ENCODE data around the gene SPRED2. TPM values are rescaled to one million over a fixed set of nuclear protein-coding genes. Genes with fewer than 3 reads are reported as not detected.

Gene SPRED2
- total RNA-seq, 2 donors from 2014 or later: 36.9 to 47.8 TPM

DNA sequence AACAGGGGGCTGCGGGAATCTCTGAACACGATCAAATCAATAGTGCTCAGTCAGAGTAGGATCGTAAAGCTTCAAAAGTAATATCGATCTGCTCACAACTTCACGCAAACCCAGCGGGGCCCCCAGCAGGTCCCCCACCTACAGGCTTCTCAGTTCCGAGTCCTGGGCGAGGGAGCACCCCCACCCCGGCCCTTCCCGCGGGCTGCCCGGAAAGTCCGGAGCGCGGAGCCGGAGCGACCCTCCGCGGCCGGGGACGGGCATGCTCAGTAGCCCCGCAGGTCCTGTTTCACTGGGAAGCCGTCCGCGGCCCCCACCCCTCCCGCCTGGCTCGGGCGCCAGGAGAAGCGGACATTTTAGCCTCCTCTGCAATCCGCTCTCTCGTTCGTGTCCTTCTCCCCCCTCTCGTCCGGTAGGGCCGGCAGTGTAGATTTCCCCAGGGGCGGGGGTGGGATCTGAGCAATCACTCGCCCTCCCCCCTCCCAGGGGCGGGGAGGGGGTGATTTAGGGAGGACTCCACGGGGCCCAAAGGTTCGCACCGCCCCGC lies 3.3 kb upstream of the SPRED2 start:
- Histone ChIP-seq H3K36me3 (no peaks in the 10 kb centered on the region), H3K9me3 (no peaks in the 10 kb centered on the region), H3K27ac (peak overlapping the region; percentile 95), H3K4me3 (peak overlapping the region; percentile 57), H3K27me3 (no peaks in the 10 kb centered on the region), H3K4me1 (no peaks in the 10 kb centered on the region), H3K9ac (ENCODE audit: low read depth in 2 of 2, low read length in 2 of 2) (peak overlapping the region; percentile 76 to 84)
- TF ChIP-seq, protein P1, sequence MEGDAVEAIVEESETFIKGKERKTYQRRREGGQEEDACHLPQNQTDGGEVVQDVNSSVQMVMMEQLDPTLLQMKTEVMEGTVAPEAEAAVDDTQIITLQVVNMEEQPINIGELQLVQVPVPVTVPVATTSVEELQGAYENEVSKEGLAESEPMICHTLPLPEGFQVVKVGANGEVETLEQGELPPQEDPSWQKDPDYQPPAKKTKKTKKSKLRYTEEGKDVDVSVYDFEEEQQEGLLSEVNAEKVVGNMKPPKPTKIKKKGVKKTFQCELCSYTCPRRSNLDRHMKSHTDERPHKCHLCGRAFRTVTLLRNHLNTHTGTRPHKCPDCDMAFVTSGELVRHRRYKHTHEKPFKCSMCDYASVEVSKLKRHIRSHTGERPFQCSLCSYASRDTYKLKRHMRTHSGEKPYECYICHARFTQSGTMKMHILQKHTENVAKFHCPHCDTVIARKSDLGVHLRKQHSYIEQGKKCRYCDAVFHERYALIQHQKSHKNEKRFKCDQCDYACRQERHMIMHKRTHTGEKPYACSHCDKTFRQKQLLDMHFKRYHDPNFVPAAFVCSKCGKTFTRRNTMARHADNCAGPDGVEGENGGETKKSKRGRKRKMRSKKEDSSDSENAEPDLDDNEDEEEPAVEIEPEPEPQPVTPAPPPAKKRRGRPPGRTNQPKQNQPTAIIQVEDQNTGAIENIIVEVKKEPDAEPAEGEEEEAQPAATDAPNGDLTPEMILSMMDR (IDR thresholded peaks at IDR 0.05): no peak
- peak; percentile 82 for DNase-seq
- intact Hi-C loops (cut with DNase I): loop anchor here (10.0 kb wide), 1 partner anchor 171 kb away; no protein-coding TSS in a partner anchor

DNA sequence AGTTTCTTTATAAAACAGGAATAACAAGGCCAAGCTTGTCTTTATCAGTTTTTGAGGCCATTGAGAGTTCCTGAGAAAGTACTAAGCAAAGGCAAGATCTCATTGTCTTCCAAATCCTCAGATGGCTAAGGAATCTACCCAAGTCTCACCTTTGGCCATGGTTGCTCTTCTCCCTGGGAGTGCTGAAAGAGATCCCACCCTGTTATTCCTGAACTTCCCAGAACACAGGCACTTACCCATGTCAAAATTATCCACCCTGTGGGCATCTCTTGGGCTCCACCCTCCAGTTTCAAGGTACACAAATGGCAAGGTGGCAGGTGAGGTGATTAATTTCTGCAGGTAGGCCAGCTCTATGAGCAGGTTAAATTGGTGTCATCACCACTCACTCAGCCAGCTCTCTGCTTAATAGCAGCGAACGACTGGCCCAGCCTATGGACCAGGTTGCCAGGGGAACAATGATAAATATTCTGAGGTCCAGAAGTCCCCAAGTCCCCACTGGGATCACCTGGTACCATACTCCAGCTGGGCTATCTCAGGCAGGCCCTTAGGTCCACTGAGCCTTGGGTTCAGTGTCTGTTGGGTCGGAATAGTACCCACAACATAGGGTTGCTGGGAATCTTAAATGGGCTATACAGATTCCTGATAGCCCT lies 2.3 kb upstream of the SPRED2 start:
- Histone ChIP-seq H3K4me1 (peaks cover under 1% of the 10 kb centered on the region), H3K27me3 (no peaks in the 10 kb centered on the region), H3K4me3 (no peak overlapping the region), H3K9me3 (no peaks in the 10 kb centered on the region), H3K27ac (no peak overlapping the region), H3K36me3 (no peaks in the 10 kb centered on the region), H3K9ac (ENCODE audit: low read depth in 2 of 2, low read length in 2 of 2) (peak overlapping the region in 1 of 2 donors; percentile 76)
- DNase-seq: no peak
- intact Hi-C loops (cut with DNase I): loop anchor here (5.0 to 10.0 kb wide), 2 partner anchors 52 to 170 kb away; no protein-coding TSS in a partner anchor
- TF ChIP-seq, protein P1 (IDR thresholded peaks at IDR 0.05): no peak

DNA sequence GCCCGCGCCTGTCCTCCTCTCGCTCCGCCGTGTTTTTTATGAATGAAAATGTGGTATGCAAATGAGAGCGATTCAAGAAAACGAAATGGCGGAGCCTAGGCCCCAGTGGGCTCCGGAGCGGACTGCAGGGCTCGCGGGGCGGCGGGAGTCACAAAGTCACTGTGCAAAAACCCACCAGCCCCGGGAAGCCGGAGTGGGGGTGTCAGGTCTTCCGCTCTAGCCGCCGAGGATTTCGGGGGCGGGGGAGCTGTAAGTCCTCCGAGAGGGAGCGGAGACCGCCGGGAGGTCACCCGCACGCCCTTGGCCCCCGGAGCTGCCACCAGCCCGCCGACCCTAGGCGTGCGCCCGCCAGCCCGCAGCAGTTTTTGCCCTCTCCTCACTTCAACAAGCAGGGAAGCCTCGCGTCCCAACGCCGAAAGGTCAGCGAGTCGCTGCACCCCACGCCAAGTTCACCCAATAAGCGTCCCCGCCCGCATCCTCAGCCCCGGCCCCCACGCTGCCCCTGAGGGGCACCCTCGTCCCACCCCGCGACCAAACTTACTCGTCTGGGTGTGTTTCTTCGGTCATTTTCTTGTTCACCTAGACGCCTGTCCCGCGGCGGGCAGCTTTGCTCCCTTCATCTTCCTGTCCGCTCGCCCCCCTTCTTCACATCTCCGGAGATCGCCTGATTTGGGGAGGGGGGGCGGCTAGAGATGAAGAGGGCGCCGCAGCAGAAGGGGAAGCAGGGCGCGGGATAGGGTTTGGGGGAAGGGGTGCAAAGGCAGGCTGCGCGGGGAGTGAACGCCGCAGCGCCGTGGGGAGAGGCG lies 775 bp downstream of the SPRED2 start:
- Histone ChIP-seq H3K27me3 (no peaks in the 10 kb centered on the region), H3K27ac (peak overlapping the region; percentile 84), H3K36me3 (no peaks in the 10 kb centered on the region), H3K9ac (ENCODE audit: low read depth in 2 of 2, low read length in 2 of 2) (peak overlapping the region; percentile 92 to 95), H3K4me3 (peak overlapping the region; percentile 88), H3K4me1 (peaks cover 4% of the 10 kb centered on the region), H3K9me3 (no peaks in the 10 kb centered on the region)
- peak; percentile 59 for DNase-seq
- intact Hi-C loops (cut with DNase I): loop anchor here (5.0 to 10.0 kb wide), 2 partner anchors 49 to 167 kb away; no protein-coding TSS in a partner anchor
- TF ChIP-seq, protein P1 (IDR thresholded peaks at IDR 0.05): no peak

DNA sequence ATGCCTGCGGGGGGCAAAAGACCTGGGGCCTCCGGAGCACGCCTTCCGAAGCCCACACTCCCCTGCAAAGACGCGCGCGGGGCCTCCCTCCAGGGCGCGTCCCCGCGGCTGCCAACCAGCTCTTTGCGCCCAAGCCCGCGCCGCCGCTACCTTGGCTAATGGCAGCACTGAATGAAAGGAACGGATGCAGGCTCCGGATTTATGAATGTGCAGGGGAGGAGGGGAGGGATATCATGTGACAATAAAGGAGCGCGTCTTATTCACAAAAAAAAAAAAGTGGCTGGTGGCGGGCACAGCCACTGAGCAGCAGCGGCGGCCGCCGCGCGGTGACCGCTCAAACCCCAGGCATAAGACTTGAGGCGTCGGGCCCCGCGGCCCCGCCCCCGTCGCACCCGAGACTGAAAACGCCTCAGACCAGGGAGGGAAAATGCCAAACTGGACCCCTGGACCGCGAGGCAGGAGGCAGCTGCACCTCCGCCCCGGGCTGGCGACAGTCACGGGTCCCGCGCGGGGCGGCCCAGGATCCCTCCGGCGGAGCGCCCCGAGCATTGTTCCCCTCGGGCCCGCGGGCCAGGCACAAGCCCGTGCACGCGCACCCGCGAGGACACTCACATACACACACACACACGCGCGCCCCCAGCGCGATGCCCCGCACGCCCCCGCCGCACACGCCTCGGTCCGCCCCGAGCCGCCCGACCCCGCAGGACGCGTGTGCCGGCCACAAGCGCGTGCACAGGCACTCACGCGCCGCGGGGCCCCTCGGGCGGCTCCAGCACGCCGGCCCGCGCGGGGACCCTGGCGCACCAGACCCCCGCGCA lies 1.6 kb downstream of the SPRED2 start:
- H3K27ac ChIP-seq: peak overlapping the region; percentile 84
- intact Hi-C loops (cut with DNase I): loop anchor here (5.0 to 10.0 kb wide), 2 partner anchors 49 to 166 kb away; no protein-coding TSS in a partner anchor
- no peaks in the 10 kb centered on the region for H3K9me3 ChIP-seq
- H3K9ac ChIP-seq (ENCODE audit: low read depth in 2 of 2, low read length in 2 of 2): peak overlapping the region; percentile 92 to 95
- no peaks in the 10 kb centered on the region for H3K36me3 ChIP-seq
- DNase-seq: peak; percentile 77
- H3K4me3 ChIP-seq: peak overlapping the region; percentile 88
- TF ChIP-seq, protein P1 (IDR thresholded peaks at IDR 0.05): no peak
- H3K27me3 ChIP-seq: no peaks in the 10 kb centered on the region
- peaks cover 4% of the 10 kb centered on the region for H3K4me1 ChIP-seq

Data from colonic mucosa (tissue), 4 donors.